CD14-positive monocyte (primary cell): ENCODE data around the gene GRIN2C. TPM values are rescaled to one million over a fixed set of nuclear protein-coding genes. Genes with fewer than 3 reads are reported as not detected.

Experiments used
- DNase-seq, 3 donors: peaks; one replicate each; pipeline ENCODE4 v3.0.0-alpha.2; 2011 to 2022
- H2AFZ ChIP-seq: 2 replicates; pipeline ENCODE4 v1.6.0; 2012; ENCODE audit warnings: mild to moderate bottlenecking, low read depth, low read length, inconsistent platforms; ENCODE audit not compliant: insufficient read depth, poor library complexity, severe bottlenecking
- H3K27ac ChIP-seq, 2 donors: 1 replicate in 1 of 2; 2 replicates in 1 of 2; pipeline ENCODE4 v1.5.1; 2012 to 2013; ENCODE audit warnings: low read length in 2 of 2, control low read depth in 1 of 2, inconsistent platforms in 1 of 2, low read depth in 1 of 2, mild to moderate bottlenecking in 1 of 2
- H3K27me3 ChIP-seq, 2 donors: one replicate each; pipeline versions ENCODE4 v1.6.0 to v1.6.1; 2011 to 2013; ENCODE audit warnings: low read length in 2 of 2; ENCODE audit not compliant: control insufficient read depth in 2 of 2, insufficient read depth in 2 of 2
- H3K36me3 ChIP-seq, 2 donors: replicated peaks in 1 of 2; 1 replicate in 1 of 2; 2 replicates in 1 of 2; pipeline versions ENCODE4 v1.5.1 to v1.6.1; 2012 to 2013; ENCODE audit warnings: low read length in 2 of 2, control low read depth in 1 of 2, inconsistent platforms in 1 of 2, mild to moderate bottlenecking in 1 of 2; ENCODE audit not compliant: insufficient read depth in 2 of 2, control insufficient read depth in 1 of 2
- H3K4me1 ChIP-seq, 2 donors: 1 replicate in 1 of 2; 2 replicates in 1 of 2; pipeline versions ENCODE4 v1.5.1 to v1.6.1; 2012 to 2013; ENCODE audit warnings: low read length in 2 of 2, control low read depth in 1 of 2, inconsistent platforms in 1 of 2, mild to moderate bottlenecking in 1 of 2, moderate library complexity in 1 of 2; ENCODE audit not compliant: insufficient read depth in 2 of 2, control insufficient read depth in 1 of 2
- H3K4me2 ChIP-seq: replicated peaks from 2 replicates; pipeline ENCODE3; 2012; ENCODE audit warnings: low read length, moderate library complexity, mild to moderate bottlenecking; ENCODE audit not compliant: poor library complexity, severe bottlenecking; ENCODE audit errors: extremely low read depth
- H3K4me3 ChIP-seq, 3 experiments: fragments of 200-600 bp in 1 of 3; sonication (generic) in 1 of 3; replicated peaks in 1 of 3; 1 replicate in 2 of 3; 2 replicates in 1 of 3; pipeline ENCODE4 v1.5.1; 2011 to 2013; ENCODE audit warnings: low read length in 3 of 3, mild to moderate bottlenecking in 3 of 3, control low read depth in 2 of 3, low read depth in 2 of 3, inconsistent platforms in 1 of 3, moderate library complexity in 1 of 3
- H3K79me2 ChIP-seq: 2 replicates; pipeline ENCODE4 v1.6.0; 2012; ENCODE audit warnings: mild to moderate bottlenecking, control low read depth, inconsistent platforms, low read length, moderate library complexity; ENCODE audit not compliant: insufficient read depth
- H3K9ac ChIP-seq: 2 replicates; pipeline ENCODE4 v1.6.0; 2017; ENCODE audit warnings: low read length, mild to moderate bottlenecking; ENCODE audit not compliant: insufficient read depth, poor library complexity, severe bottlenecking
- H3K9me3 ChIP-seq, 2 donors: replicated peaks in 1 of 2; 1 replicate in 1 of 2; 2 replicates in 1 of 2; pipeline versions ENCODE4 v1.5.1 to v1.6.1; 2012 to 2013; ENCODE audit warnings: low read length in 2 of 2, control low read depth in 1 of 2; ENCODE audit not compliant: control insufficient read depth in 1 of 2, insufficient read depth in 1 of 2
- H4K20me1 ChIP-seq: 2 replicates; pipeline ENCODE4 v1.6.0; 2012; ENCODE audit warnings: mild to moderate bottlenecking, low read length, control low read depth, moderate library complexity; ENCODE audit not compliant: insufficient read depth
- H3K27ac Mint-ChIP-seq, 7 donors: one replicate each; pipeline ENCODE4 v1.8.0; 2020; ENCODE audit warnings: mild to moderate bottlenecking in 7 of 7, mixed read lengths in 7 of 7, moderate library complexity in 6 of 7, inconsistent platforms in 2 of 7
- H3K27me3 Mint-ChIP-seq, 3 donors: one replicate each; pipeline ENCODE4 v1.8.0; 2021 to 2022; ENCODE audit warnings: low read depth in 3 of 3, mild to moderate bottlenecking in 3 of 3, mixed read lengths in 3 of 3, moderate library complexity in 3 of 3, inconsistent platforms in 1 of 3
- H3K36me3 Mint-ChIP-seq, 2 donors: one replicate each; pipeline ENCODE4 v1.8.0; 2020; ENCODE audit warnings: mixed read lengths in 2 of 2, inconsistent platforms in 1 of 2, mild to moderate bottlenecking in 1 of 2
- H3K4me1 Mint-ChIP-seq: one replicate; pipeline ENCODE4 v1.8.0; 2020; ENCODE audit warnings: mild to moderate bottlenecking, mixed read lengths
- H3K4me3 Mint-ChIP-seq, 2 donors: one replicate each; pipeline ENCODE4 v1.8.0; 2020; ENCODE audit warnings: mild to moderate bottlenecking in 2 of 2, mixed read lengths in 2 of 2, moderate library complexity in 1 of 2
- H3K9me3 Mint-ChIP-seq, 7 donors: one replicate each; pipeline ENCODE4 v1.8.0; 2020 to 2022; ENCODE audit warnings: mixed read lengths in 7 of 7, mild to moderate bottlenecking in 6 of 7, moderate library complexity in 6 of 7, inconsistent platforms in 2 of 7
- WGBS: methylation state at CpG from one replicate; pipeline ENCODE4 v1.1.5; 2013; ENCODE audit warnings: missing lambda C conversion rate; ENCODE audit not compliant: insufficient coverage; 5-methylcytosine and 5-hydroxymethylcytosine counted together
- intact Hi-C, 2 donors: fragments of 100-400 bp; cut with micrococcal nuclease; formaldehyde crosslinking; loops; one replicate each; pipeline versions ENCODE4 v1.15.0 to v1.15.1; 2023
- polyA plus RNA-seq, 3 donors: library from polyadenylated mRNA; depleted of rRNA in 1 of 3; unstranded in 2 of 3; stranded (reverse) in 1 of 3; fragments of 300-500 nt in 2 of 3; fragments of >200 nt in 1 of 3; fragmentation: Illumina TruSeq in 2 of 3; gene quantifications; 1 replicate in 2 of 3; 2 replicates in 1 of 3; pipeline ENCODE4 v1.2.3, GENCODE V29; 2012 to 2021
- TF ChIP-seq, protein P1 (sequence below): fragments of 200-600 bp; IDR thresholded peaks from one replicate; pipeline ENCODE4 v1.8.0; 2022; ENCODE audit warnings: antibody characterized with exemption, mild to moderate bottlenecking

GRIN2C gene
- polyA plus RNA-seq, 3 donors, result 0.04 TPM; not detected in 2

DNA sequence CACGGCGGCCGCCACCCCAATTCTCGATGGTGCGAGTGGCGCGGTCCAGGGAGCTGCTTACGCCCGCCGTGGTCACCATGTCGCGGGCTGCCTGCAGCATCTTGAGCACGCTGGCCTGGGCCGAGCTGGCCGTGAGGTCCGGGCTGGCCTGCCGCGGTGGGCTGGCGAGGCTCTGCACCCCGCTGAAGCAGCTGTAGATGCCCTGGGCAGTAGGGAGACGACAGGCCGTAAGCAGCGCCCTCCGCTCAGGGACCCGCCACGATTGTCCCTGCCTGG lies 16.4 kb downstream of the GRIN2C start:
- H3K4me2 ChIP-seq, result peak overlapping the region; percentile 81
- Mint-ChIP-seq H3K27ac (no peak overlapping the region), H3K4me3 (peak overlapping the region in 1 of 2 donors; percentile 62), H3K36me3 (peaks cover 21 to 25% of the 10 kb centered on the region in 2 donors), H3K4me1 (peaks cover 27% of the 10 kb centered on the region), H3K27me3 (peaks cover 11 to 26% (median 20%) of the 10 kb centered on the region in 3 donors), H3K9me3 (peaks cover 0 to 3% (median 0%) of the 10 kb centered on the region in 7 donors)
- intact Hi-C loops, result no loop called here
- no peak for DNase-seq
- peaks cover 10 to 14% of the 10 kb centered on the region in 2 donors for H3K36me3 ChIP-seq
- no peak overlapping the region for H3K9ac ChIP-seq
- H2AFZ ChIP-seq, result no peak overlapping the region
- peaks cover 0 to 10% of the 10 kb centered on the region in 2 donors for H3K27me3 ChIP-seq
- peaks cover 23 to 38% of the 10 kb centered on the region in 2 donors for H3K4me1 ChIP-seq
- no peaks in the 10 kb centered on the region for H4K20me1 ChIP-seq
- no peaks in the 10 kb centered on the region for H3K9me3 ChIP-seq
- 39% methylated on average over 24 of the region's 26 CpGs for WGBS
- TF ChIP-seq, protein P1, sequence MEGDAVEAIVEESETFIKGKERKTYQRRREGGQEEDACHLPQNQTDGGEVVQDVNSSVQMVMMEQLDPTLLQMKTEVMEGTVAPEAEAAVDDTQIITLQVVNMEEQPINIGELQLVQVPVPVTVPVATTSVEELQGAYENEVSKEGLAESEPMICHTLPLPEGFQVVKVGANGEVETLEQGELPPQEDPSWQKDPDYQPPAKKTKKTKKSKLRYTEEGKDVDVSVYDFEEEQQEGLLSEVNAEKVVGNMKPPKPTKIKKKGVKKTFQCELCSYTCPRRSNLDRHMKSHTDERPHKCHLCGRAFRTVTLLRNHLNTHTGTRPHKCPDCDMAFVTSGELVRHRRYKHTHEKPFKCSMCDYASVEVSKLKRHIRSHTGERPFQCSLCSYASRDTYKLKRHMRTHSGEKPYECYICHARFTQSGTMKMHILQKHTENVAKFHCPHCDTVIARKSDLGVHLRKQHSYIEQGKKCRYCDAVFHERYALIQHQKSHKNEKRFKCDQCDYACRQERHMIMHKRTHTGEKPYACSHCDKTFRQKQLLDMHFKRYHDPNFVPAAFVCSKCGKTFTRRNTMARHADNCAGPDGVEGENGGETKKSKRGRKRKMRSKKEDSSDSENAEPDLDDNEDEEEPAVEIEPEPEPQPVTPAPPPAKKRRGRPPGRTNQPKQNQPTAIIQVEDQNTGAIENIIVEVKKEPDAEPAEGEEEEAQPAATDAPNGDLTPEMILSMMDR, result peak; percentile 6
- no peaks in the 10 kb centered on the region for H3K79me2 ChIP-seq
- no peak overlapping the region for H3K27ac ChIP-seq
- peak overlapping the region in 1 of 3 experiments; percentile 68 for H3K4me3 ChIP-seq

DNA sequence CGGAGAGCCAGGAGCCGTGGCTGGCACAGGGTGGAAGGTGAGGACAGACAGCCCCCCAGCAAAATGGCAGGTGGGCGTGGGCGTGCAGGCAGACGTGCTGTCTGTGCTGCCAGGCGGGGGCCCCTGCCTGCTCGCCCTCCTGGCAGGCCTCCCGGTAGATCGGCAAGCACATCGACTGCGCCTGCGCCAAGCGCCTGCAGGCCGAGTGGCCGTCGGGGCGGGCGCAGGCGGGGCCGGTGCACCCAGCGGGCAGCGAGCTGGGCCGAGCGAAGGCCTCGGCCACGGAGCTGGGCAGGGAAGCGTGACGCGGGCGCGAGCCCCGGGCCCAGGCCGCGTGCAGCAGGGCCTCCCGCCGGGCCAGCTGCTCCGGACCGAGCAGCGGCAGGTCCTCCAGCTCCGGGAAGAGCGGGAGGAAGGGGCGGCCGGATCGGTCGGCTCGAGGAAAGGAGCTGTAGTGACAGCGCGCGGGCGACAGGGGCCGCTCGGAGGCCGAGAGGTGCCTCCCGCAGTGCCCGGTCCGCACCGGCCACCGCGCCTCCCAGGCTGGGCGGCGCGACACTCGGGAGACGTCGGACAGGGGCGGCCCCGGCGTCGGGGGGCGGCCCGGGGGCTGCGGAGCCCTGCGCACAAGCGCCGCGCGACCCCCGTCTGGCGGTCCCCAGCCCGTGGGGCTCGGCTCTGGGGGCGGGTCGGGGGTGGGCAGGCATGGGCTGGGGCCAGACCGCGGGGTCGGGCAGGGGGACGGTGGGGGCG lies 16.9 kb downstream of the GRIN2C start:
- no peak overlapping the region for H3K27ac ChIP-seq
- H3K4me3 ChIP-seq, result peak overlapping the region in 1 of 3 experiments; percentile 68
- H3K4me3 Mint-ChIP-seq, result peak overlapping the region in 1 of 2 donors; percentile 39
- TF ChIP-seq, protein P1, result peak; percentile 88
- peaks cover 26 to 30% of the 10 kb centered on the region in 2 donors for H3K36me3 Mint-ChIP-seq
- peaks cover 27% of the 10 kb centered on the region for H3K4me1 Mint-ChIP-seq
- no peaks in the 10 kb centered on the region for H4K20me1 ChIP-seq
- no peak overlapping the region for H3K27ac Mint-ChIP-seq
- H3K9ac ChIP-seq, result peak overlapping the region; percentile 49
- no peaks in the 10 kb centered on the region for H3K9me3 ChIP-seq
- peaks cover 23 to 38% of the 10 kb centered on the region in 2 donors for H3K4me1 ChIP-seq
- WGBS, result 6% methylated on average over 77 of the region's 88 CpGs
- peak; percentile 52 to 75 (median 69) for DNase-seq
- peaks cover 12 to 19% of the 10 kb centered on the region in 2 donors for H3K36me3 ChIP-seq
- intact Hi-C loops, result no loop called here
- H2AFZ ChIP-seq, result peak overlapping the region; percentile 77
- H3K27me3 ChIP-seq, result peaks cover 0 to 10% of the 10 kb centered on the region in 2 donors
- peaks cover 0 to 3% (median 0%) of the 10 kb centered on the region in 7 donors for H3K9me3 Mint-ChIP-seq
- H3K4me2 ChIP-seq, result peak overlapping the region; percentile 81
- H3K27me3 Mint-ChIP-seq, result peaks cover 11 to 22% (median 17%) of the 10 kb centered on the region in 3 donors
- H3K79me2 ChIP-seq, result no peaks in the 10 kb centered on the region
